Measurements from ENCODE around the gene ITM2C. TPM values are rescaled to one million over a fixed set of nuclear protein-coding genes. Genes with fewer than 3 reads are reported as not detected.
A peak's percentile ranks its signal among the peaks of the same experiment; 100 is the strongest.

ITM2C gene
- total and polyA plus RNA-seq, 2 donors (not counting 1 experiment from before 2014, with no cell fraction given): 36.9 to 62.8 TPM

GRCh38 chr2:230925443-230925878 is 60.7 kb downstream of the ITM2C start:
- H3K9ac ChIP-seq (ENCODE audit: low read length): peak overlapping the region; percentile 55
- Mint-ChIP-seq H3K4me1 (peaks cover 20% of the 10 kb centered on the region), H3K9me3 (ENCODE audit: insufficient read depth) (no peaks in the 10 kb centered on the region), H3K27ac (peak overlapping the region; percentile 85), H3K4me3 (peak overlapping the region; percentile 85), H3K27me3 (no peaks in the 10 kb centered on the region)
- ChIA-PET CTCF (interaction anchor here (0.9 to 3.6 kb wide), 6 partner anchors 11 to 101 kb away, joined by 3 to 18 read pairs (median 4); no protein-coding TSS in a partner anchor), POLR2A (no interaction called here)
- H3K79me2 ChIP-seq (ENCODE audit: control insufficient read depth, insufficient read depth, low read length): no peaks in the 10 kb centered on the region
- 48% methylated on average over 6 of the region's 9 CpGs for WGBS (ENCODE audit: insufficient coverage)
- DNase-seq (no peak), ATAC-seq (ENCODE audit: low read depth) (peak; percentile 10)
- H3K4me1 ChIP-seq (ENCODE audit: control insufficient read depth in 2 of 2, insufficient read depth in 2 of 2, low read length in 2 of 2): peaks cover 3 to 24% of the 10 kb centered on the region in 2 donors
- H4K20me1 ChIP-seq (ENCODE audit: control insufficient read depth, insufficient read depth, low read length, poor library complexity, severe bottlenecking): no peaks in the 10 kb centered on the region
- no peaks in the 10 kb centered on the region for H3K36me3 ChIP-seq (replicated peaks in 1 of 2; ENCODE audit: control extremely low read depth in 1 of 2, control insufficient read depth in 1 of 2, extremely low read depth in 1 of 2, insufficient read depth in 2 of 2, low read length in 1 of 2)
- H3K27me3 ChIP-seq (replicated peaks in 1 of 4; ENCODE audit: control extremely low read depth in 1 of 4, control insufficient read depth in 3 of 4, insufficient read depth in 4 of 4, low read length in 3 of 4): peaks cover 0 to 4% (median 0%) of the 10 kb centered on the region in 4 experiments
- intact Hi-C loops (cut with micrococcal nuclease): no loop called here
- H2AFZ ChIP-seq (ENCODE audit: insufficient read depth, low read depth, low read length, poor library complexity, severe bottlenecking): peak overlapping the region; percentile 88
- no peaks in the 10 kb centered on the region for H3K9me3 ChIP-seq (ENCODE audit: control extremely low read depth in 1 of 3, control insufficient read depth in 2 of 3, insufficient read depth in 1 of 3, low read length in 2 of 3)
- TF ChIP-seq EZH2 (IDR thresholded peaks at IDR 0.05; ENCODE audit: borderline replicate concordance, insufficient read depth, low read depth, low read length, poor library complexity, severe bottlenecking): no peak
- no peak for TF ChIP-seq CTCF (IDR thresholded peaks at IDR 0.05)
- H3K4me2 ChIP-seq (replicated peaks; ENCODE audit: low read depth, low read length, poor library complexity, severe bottlenecking): peak overlapping the region; percentile 71
- peak overlapping the region in 1 of 5 experiments; percentile 60 for H3K4me3 ChIP-seq (ENCODE audit: control extremely low read depth in 1 of 5, extremely low read depth in 1 of 5, insufficient read depth in 1 of 5, low read depth in 2 of 5, low read length in 4 of 5)
- H3K27ac ChIP-seq (ENCODE audit: low read length in 2 of 2): peak overlapping the region in 1 of 2 donors; percentile 42

GRCh38 chr2:230925879-230926765 is 61.4 kb downstream of the ITM2C start:
- Histone ChIP-seq H3K27ac (ENCODE audit: low read length in 2 of 2) (no peak overlapping the region), H2AFZ (ENCODE audit: insufficient read depth, low read depth, low read length, poor library complexity, severe bottlenecking) (peak overlapping the region; percentile 88), H3K27me3 (replicated peaks in 1 of 4; ENCODE audit: control extremely low read depth in 1 of 4, control insufficient read depth in 3 of 4, insufficient read depth in 4 of 4, low read length in 3 of 4) (peaks cover 0 to 4% (median 0%) of the 10 kb centered on the region in 4 experiments), H3K9me3 (ENCODE audit: control extremely low read depth in 1 of 3, control insufficient read depth in 2 of 3, insufficient read depth in 1 of 3, low read length in 2 of 3) (no peaks in the 10 kb centered on the region), H4K20me1 (ENCODE audit: control insufficient read depth, insufficient read depth, low read length, poor library complexity, severe bottlenecking) (no peaks in the 10 kb centered on the region), H3K4me2 (replicated peaks; ENCODE audit: low read depth, low read length, poor library complexity, severe bottlenecking) (peak overlapping the region; percentile 71), H3K9ac (ENCODE audit: low read length) (no peak overlapping the region), H3K79me2 (ENCODE audit: control insufficient read depth, insufficient read depth, low read length) (no peaks in the 10 kb centered on the region), H3K4me1 (ENCODE audit: control insufficient read depth in 2 of 2, insufficient read depth in 2 of 2, low read length in 2 of 2) (peaks cover 3 to 24% of the 10 kb centered on the region in 2 donors), H3K4me3 (ENCODE audit: control extremely low read depth in 1 of 5, extremely low read depth in 1 of 5, insufficient read depth in 1 of 5, low read depth in 2 of 5, low read length in 4 of 5) (no peak overlapping the region), H3K36me3 (replicated peaks in 1 of 2; ENCODE audit: control extremely low read depth in 1 of 2, control insufficient read depth in 1 of 2, extremely low read depth in 1 of 2, insufficient read depth in 2 of 2, low read length in 1 of 2) (no peaks in the 10 kb centered on the region)
- TF ChIP-seq EZH2 (IDR thresholded peaks at IDR 0.05; ENCODE audit: borderline replicate concordance, insufficient read depth, low read depth, low read length, poor library complexity, severe bottlenecking) (no peak), CTCF (IDR thresholded peaks at IDR 0.05) (no peak)
- Mint-ChIP-seq H3K9me3 (ENCODE audit: insufficient read depth) (no peaks in the 10 kb centered on the region), H3K27me3 (peaks cover 3% of the 10 kb centered on the region), H3K4me1 (peaks cover 19% of the 10 kb centered on the region), H3K27ac (peak overlapping the region; percentile 37), H3K4me3 (no peak overlapping the region)
- intact Hi-C loops (cut with micrococcal nuclease): no loop called here
- ChIA-PET POLR2A (no interaction called here), CTCF (interaction anchor here (1.0 to 3.6 kb wide), 5 partner anchors 12 to 102 kb away, joined by 3 to 18 read pairs (median 4); no protein-coding TSS in a partner anchor)
- WGBS (ENCODE audit: insufficient coverage): 83% methylated on average over 9 of the region's 11 CpGs
- no peak for DNase-seq
- no peak for ATAC-seq (ENCODE audit: low read depth)
